NCI-H1105 treated with DMSO at 0.1 percent for 48 hours (cell line): Measurements from ENCODE around the gene DUSP12.

Experiments
- DNase-seq: peaks from one replicate; lab custom pipeline; 2025; lab: John Stamatoyannopoulos, UW

Gene DUSP12

DNA sequence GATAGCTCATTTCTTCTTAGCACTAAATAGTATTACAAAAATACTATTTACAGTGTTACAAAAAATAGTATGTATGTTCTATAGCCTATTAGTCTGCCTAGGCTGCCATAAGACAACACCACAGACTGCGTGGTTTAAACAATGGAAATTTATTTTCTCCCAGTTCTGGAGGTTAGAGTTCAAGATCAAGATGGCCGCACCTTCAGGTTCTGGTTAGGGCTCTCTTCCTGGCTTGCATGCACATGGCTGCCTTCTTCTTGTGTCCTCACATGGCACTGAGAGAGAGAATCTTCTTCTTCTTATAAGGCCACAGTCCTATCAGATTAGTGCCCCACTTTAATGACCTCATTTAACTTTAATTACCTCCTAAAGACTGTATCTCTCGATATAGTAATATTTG, 20.7 kb downstream of the DUSP12 start:
- no peak for DNase-seq

DNA sequence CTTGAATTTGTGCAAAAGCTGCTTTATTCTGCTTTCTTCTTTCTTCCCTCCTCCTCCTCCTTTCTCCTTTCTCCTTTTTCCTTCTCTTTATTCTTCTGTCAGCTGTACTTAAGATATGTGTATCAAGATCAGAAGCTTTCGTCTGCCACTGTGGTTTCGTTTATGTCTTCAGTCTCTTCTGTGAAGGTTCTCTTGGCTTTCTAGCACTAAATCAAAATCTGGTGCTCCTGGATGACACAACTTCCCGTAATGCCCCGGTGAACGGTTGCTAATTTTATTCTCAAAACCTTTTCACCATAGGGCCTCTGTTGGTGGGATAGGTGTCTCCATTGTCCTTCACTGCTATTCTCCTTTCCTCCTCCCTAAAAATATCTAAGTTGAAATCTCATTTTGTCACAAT, 21.6 kb downstream of the DUSP12 start:
- no peak for DNase-seq

DNA sequence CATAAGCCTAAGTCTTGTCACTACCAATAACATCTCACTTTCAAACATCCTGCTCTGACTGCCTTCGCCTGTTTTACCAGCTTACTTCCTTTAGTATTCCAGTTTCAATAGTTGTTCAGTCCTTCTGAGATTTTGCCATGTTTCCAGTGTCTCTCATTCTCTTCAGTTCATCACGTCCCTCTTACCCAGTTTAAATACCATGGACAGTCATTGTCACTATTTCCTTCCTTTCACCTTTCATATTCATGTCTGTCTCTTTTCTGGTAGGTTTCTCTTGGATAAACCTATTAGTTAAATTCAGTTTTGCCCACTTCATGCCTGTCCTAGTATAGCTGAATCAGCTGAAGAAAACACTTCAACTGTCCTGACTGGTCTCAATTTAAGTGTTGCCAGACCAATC, 22.4 kb downstream of the DUSP12 start:
- no peak for DNase-seq

DNA sequence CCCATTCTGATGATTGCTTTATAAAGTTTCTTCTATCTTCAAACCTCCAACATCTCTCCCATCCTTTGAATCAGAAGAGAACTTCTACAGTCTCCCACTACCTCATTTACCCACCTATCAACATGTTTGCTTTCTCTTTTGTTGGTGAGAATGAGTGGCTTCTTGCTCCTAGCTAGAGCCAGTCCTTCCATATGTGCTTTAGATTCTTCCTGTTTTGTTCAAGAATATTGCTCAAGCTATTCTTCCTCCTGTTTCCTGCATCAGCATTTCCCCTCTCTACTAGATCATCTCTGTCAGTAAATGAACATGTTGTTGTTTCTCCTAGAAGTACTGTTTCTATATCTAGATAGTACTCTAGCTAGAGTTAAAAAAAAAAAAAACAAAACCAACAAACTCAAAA, 22.8 kb downstream of the DUSP12 start:
- no peak for DNase-seq

DNA sequence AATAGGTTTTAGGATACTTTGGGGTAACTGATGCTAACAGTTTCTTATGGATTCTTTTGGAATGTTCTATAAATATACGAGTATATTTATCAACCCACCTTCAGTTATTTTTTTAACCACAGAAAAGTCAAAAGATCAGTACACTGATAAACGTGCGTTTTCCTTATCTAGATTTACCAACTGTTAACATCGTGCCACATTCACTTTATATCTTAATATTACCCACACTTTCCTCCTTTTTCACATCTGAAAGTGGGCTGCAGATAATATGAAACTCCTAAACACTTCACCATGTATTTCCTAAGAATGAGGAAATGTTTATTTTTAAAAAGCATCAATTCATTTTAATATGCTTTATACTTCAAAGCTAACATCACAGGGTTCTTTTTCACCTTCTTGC, 24.2 kb downstream of the DUSP12 start:
- no peak for DNase-seq

DNA sequence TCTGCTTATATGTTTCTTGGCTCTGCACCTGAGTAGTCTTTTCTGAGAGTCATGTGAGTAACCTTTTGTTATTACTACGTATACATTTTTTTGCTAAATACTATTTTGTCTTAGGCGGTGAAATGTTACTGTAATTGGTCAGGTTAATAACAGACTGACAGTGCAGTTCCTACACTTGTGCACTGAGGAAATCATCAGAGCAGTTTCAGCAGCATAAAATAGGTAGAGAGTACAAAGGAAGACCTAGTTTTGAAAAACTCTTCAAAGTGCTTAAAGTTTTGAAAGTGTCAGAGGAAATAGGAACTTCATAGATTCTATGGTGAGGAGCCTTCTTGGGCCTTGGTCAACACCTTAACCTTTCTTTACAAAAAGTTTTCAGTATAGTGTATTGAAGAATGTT, 27.7 kb downstream of the DUSP12 start:
- DNase-seq: no peak

DNA sequence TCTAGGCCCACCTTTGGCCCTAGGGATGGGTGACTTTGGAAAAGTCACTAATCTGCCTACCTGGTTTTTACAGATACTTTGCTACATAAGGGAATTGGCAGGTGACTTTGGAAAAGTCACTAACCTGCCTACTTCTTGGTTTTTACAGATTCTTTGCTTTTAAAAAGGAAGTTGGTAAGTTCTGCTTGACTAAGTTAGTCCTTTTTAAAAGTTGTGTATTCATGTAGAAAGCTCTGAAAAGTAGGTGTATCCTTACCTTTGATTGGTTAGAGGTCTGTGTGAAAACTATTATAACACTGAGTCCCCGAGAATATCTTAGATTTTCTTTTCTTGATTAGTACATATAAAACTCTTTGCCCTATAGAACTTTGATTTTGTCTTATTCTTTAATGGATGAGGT, 28.9 kb downstream of the DUSP12 start:
- no peak for DNase-seq

DNA sequence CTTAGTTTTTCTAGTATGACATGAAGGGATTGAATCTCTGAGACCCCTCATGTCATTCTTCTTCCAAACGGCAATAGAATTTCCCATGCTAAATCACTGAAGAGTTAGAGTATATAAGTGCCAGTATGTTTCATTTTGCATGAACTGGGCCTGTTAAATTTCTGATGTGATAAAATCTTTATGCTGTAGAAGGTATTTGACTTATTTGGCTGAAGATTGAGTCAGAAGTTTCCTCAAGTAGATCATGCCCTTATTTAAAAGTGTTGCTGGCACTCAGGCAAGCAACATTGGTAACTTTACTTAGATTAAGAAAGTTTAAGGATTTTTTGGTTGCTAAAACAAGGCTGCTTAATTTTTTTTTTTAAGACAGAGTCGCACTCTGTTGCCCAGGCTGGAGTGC, 29.8 kb downstream of the DUSP12 start:
- DNase-seq: no peak

DNA sequence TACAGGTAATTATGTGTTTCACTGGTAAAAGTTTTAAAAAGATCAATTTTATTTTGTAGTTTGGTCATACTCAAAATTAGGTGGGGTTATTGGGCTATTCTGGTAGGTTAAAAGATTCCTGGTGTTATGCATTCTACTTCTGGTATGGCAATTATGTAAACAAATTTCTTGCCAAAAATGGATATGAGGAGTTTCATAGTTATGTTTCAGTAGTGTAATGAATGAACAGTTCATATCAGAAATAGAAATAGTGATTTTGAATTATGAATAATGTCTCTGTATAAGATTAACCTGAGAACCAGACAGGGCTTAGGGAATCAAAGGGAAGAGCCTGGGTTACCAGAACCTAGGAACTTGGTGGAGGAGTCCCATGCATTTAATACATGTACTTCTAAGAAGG, 32.4 kb downstream of the DUSP12 start:
- no peak for DNase-seq

DNA sequence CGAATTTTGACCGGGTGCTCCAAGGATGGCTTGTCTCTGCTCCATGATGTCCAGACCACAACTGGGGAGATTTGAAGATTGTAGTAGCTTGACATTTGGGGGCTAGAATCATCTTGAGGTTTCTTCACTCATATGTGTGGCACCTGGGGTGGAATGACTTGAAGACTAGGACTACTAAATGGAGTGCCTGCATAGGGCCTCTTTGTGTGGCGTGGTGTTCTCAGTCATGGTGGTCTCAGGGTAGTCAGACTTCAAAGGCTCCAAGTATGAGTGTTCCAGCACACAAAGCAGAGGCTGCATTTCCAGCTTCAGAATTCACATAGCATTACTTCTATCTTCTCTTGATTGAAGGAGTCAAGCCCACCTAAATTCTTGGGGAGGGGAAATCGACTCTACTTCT, 33.3 kb downstream of the DUSP12 start:
- DNase-seq: no peak

DNA sequence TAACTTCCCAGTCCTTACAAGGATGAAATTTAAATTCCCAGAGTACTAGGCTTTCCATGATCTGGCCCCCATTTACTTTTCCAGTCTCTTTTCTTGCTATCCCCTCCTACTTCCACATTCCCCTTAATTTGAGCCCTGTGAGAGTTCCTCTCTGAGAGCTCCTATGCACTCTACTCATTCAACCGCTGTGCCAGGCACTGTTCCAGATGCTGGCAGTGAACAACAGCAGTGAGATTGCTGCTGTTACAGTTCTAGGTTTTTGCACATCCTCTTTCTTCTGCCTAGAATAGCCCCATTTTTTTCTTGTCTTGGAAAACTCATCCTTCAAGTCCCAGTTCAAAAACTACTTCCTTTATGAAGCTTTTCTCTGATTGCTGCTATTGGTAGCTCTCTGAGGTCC, 35.4 kb downstream of the DUSP12 start:
- DNase-seq: no peak

DNA sequence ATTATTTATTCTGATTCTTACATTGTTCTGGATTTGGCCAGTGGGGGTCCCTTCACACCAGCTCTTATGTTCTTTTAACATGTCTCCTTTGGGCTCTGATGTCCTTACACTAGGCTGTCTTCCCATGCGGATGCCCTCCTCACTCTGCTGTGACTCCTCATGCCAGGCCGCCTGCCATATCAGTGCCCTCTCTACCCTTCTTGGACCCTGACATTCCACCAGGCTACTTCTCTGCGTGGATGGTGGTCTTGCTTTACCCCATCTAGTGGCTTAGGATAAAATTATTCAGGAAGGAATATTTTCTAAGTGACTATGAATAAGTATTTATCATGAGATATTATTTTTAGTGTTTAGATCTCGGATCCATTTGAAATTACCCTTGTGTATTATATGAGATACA, 37.8 kb downstream of the DUSP12 start:
- no peak for DNase-seq

DNA sequence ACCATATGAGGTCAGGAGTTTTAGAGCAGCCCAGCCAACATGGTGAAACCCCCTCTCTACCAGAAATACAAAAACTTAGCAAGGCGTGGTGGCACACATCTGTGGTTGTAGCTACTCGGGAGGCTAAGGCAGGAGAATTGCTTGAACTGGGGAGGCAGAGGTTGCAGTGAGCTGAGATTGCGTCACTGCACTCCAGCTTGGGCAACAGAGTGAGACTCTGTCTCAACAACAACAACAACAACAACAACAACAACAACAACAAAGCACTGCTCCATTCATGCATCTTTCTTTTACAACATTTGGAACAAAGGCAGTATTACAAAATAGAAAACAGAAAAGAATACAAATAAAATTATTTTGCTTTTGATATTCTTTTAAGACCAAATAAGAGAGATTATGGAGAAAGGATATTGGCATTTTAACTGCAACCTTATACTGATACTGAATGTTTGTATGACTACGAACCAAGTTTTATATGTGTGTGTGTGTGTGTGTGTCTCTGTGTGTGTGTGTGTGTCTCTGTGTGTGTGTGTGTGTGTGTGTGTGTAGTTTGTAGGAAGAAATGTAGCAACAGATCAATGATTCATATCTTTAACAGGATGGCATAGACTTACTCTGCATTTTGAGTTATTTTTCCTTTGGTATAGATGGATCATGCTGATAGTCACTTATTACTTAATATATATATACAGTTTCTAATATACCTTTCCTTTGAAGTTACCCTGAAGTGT, 41.2 kb downstream of the DUSP12 start:
- no peak for DNase-seq

DNA sequence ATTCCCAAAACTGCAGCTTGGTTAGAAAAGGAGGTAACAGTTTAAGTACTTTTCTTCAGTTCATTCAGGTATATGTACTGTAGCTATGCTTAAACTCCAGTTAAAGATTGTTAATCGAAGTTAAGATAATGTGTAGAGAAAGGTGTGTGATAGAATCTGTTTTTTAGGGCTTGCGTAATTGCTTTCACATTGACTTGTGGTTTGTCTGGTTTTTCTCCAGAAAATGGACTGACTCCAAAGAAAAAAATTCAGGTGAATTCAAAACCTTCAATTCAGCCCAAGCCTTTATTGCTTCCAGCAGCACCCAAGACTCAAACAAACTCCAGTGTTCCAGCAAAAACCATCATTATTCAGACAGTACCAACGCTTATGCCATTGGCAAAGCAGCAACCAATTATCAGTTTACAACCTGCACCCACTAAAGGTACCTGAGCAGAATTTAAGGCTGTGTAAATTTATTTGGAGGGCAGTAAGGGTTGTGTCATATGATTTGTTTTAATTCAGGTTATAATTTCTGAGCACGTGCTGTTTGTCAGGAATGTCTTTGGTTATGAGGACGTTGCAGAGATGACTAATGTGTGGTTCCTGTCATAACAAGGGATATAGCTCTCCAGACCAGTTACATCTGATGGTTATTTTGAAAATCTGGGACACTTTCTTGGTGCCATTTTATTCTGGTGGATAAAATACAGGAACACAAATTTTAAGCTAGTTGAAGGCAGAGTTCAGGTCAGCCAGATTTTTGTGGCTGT, 42.5 kb downstream of the DUSP12 start:
- no peak for DNase-seq

DNA sequence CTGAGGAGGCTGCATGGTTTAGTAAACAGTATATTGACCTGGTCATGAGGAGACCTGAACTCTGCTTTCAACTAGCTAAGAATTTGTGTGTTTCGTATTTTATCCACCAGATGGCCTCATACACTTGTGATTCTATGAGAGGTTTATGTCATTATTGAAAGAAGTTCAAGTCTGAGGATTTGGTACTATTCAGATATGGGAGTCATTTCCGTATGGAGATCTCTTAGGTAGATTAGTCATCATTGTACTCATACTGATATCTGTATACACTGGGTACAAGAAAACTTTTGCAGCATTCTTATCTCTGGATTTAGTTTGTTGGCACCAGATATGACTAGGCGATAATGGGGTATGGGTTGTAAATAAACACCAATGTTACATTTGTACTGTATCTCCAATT, 43.2 kb downstream of the DUSP12 start:
- peak; percentile 75 for DNase-seq

DNA sequence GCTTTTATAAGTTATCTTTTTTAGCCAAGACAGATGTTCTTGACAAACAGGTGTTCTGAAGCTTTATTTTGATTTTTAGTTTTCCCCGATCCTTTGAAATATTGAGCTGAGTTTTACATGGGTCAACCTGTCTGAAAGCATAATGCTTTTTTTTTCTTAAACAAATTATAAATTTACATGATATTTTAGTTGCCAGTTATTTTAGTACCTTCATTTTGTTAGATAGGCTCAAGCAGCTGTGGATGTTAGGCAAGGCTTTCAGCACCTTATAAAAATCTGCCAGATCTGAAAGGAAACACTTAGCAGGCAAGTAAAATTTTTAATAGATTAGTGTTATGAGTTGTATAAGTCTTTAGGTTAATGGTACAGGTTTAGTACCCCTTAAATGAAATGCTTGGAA, 50.2 kb downstream of the DUSP12 start:
- no peak for DNase-seq

DNA sequence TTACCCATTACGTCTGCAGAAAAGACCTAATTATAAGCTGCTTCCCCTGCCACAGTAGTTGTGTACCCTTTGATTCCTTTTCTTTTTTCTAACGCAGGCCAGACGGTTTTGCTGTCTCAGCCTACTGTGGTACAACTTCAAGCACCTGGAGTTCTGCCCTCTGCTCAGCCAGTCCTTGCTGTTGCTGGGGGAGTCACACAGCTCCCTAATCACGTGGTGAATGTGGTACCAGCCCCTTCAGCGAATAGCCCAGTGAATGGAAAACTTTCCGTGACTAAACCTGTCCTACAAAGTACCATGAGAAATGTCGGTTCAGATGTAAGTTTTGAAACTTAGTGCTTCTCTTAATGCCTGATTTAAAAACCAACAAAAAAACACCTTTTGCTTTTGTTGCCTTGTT, 52.4 kb downstream of the DUSP12 start:
- DNase-seq: no peak

DNA sequence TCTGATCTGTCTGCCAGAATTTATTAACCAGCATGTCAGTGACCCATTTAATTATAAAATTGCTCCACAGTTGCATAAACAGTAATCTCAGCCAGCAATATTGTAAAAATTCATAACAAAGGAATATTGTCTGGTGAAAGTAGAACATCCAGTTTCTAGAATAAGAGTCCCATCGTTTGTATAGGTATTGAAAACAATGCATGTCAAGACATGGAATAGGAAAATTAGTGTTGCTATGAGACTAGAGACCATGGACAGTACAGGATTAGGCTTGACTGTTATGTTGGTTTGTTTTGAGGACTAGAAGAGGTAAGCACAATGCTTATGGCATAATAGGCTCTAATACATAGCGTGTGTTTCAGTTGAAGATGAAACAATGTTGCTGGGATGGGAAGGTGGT, 53.6 kb downstream of the DUSP12 start:
- DNase-seq: peak; percentile 23

DNA sequence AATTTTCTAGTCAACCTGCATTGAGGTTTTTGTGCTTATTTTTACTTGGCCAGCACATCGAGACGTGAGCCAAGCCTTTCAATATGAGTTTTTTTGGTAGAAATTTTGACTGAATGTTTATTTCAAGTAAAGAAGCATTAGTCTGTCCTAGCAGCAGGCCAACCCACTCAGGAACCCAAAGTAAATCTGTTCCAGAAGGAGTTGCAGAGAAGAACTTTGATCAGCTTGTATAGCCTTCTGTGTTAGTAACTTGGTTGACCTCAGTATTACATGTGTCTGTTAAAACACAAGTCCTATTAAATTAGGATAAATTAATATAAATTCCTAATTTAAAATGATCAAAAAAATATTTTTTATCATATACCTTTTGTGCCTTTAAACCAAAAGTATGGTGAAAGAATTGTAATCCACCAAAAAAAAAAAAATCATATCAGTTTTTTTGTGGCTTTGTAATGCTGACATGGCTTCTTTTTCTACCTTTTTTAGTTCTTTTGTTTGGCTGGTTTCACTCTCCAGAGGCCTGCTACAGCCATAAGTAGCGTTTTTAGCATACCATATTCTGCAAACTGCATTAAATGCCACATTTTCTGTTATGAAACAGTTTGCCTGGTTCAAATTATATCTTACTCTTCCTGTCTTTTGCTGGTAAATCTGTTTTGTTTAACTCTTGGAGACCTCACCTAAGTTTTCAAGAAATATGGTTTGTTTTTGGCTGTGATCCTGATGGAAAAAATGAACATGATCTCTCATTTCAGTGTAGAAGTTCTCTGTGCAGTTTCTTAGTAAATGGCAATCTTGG, 56.0 kb downstream of the DUSP12 start:
- DNase-seq: no peak
